Measurements from ENCODE around the gene CEP350. TPM values are rescaled to one million over a fixed set of nuclear protein-coding genes. Genes with fewer than 3 reads are reported as not detected.

The CEP350 gene
- total RNA-seq, 1 donor from 2014 or later, result 43.6 TPM

- peaks cover 21% of the 10 kb centered on the region for H3K36me3 Mint-ChIP-seq (ENCODE audit: low read depth)
- no peak overlapping the region for H3K4me3 Mint-ChIP-seq
- no peaks in the 10 kb centered on the region for H3K4me1 Mint-ChIP-seq
- intact Hi-C loops (cut with micrococcal nuclease), result no loop called here
- H3K27me3 Mint-ChIP-seq, result no peaks in the 10 kb centered on the region
- no peak overlapping the region for H3K27ac Mint-ChIP-seq
- DNase-seq, result no peak
- H3K9me3 Mint-ChIP-seq, result no peaks in the 10 kb centered on the region
Observed at GRCh38 chr1:180083164-180083563, 128.6 kb downstream of the CEP350 start.

GRCh38 chr1:180084867-180085266, 130.3 kb downstream of the CEP350 start:
- H3K4me1 Mint-ChIP-seq, result no peaks in the 10 kb centered on the region
- H3K36me3 Mint-ChIP-seq (ENCODE audit: low read depth), result peaks cover 27% of the 10 kb centered on the region
- H3K9me3 Mint-ChIP-seq, result no peaks in the 10 kb centered on the region
- intact Hi-C loops (cut with micrococcal nuclease), result no loop called here
- H3K4me3 Mint-ChIP-seq, result no peak overlapping the region
- H3K27me3 Mint-ChIP-seq, result no peaks in the 10 kb centered on the region
- DNase-seq, result no peak
- no peak overlapping the region for H3K27ac Mint-ChIP-seq

DNA sequence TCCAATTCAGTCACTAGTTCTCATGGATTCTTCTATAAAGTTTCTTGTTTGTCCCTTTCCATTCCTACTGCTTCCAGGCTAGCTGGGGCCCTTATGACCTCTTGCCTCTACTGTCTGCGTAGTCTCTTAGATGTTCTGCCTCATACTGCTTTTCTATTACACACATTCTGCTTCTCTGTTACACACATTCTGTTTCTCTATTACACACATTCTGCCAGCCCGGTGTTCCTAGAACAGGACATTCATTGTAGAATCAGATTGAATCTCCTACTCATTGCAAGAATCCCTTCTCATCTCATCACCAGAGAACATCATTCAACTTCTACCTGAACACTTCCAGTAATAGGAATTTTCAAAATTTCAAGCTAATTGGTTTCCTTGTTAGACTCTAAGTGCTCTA, 130.7 kb downstream of the CEP350 start:
- Mint-ChIP-seq H3K27ac (no peak overlapping the region), H3K4me3 (no peak overlapping the region), H3K36me3 (ENCODE audit: low read depth) (peaks cover 29% of the 10 kb centered on the region), H3K9me3 (no peaks in the 10 kb centered on the region), H3K4me1 (no peaks in the 10 kb centered on the region), H3K27me3 (no peaks in the 10 kb centered on the region)
- intact Hi-C loops (cut with micrococcal nuclease), result no loop called here
- no peak for DNase-seq

DNA sequence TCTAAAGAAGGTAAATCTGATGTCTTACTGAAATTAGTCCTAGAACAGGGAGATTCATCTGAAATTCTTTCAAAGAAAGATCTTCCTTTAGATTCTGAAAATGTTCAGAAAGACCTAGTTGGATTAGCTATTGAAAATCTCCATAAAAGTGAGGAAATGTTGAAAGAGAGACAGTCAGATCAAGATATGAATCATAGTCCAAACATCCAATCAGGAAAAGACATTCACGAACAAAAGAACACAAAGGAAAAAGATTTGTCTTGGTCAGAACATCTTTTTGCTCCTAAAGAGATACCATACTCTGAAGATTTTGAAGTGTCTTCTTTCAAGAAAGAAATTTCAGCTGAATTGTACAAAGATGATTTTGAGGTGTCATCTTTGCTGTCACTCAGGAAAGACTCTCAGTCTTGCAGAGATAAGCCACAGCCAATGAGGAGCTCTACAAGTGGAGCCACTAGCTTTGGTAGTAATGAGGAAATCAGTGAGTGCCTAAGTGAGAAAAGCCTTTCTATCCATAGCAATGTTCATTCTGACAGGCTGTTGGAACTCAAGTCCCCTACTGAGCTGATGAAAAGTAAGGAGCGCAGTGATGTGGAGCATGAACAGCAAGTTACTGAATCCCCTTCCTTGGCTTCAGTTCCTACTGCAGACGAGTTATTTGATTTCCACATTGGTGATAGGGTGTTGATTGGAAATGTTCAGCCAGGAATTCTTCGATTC, 138.5 kb downstream of the CEP350 start:
- Mint-ChIP-seq H3K27ac (no peak overlapping the region), H3K4me3 (no peak overlapping the region), H3K9me3 (no peaks in the 10 kb centered on the region), H3K36me3 (ENCODE audit: low read depth) (peaks cover 56% of the 10 kb centered on the region), H3K27me3 (no peaks in the 10 kb centered on the region), H3K4me1 (peaks cover 2% of the 10 kb centered on the region)
- DNase-seq, result no peak
- intact Hi-C loops (cut with micrococcal nuclease), result no loop called here

DNA sequence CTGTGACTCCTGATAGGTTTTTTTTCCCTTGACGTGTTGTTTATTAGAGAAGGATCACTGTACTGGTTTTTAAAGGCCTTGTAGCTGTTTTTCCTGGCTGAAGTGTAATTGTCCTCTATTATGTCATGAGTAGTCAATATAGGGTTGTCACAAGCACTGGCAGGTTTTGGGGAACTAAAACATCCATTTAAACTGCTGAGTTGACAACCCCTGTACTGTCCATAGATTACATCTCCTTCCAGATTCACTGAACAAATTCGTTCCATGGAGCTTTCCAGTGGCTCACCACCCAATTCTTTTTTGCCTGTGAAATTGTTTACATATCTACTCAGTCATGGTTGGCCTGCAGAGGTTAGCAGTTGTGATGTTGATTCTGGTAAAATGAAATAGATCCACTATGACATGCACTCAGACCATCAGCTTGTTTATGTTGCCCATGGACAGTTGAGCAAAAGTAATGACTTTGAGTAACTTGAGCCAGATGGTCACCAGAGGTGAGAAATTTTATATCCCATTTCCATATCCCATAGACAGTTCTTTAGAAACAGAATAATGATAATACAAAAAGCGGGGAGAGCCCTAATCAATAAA, 140.2 kb downstream of the CEP350 start:
- H3K27ac Mint-ChIP-seq, result no peak overlapping the region
- H3K36me3 Mint-ChIP-seq (ENCODE audit: low read depth), result peaks cover 52% of the 10 kb centered on the region
- intact Hi-C loops (cut with micrococcal nuclease), result no loop called here
- no peak for DNase-seq
- peaks cover 2% of the 10 kb centered on the region for H3K4me1 Mint-ChIP-seq
- no peaks in the 10 kb centered on the region for H3K27me3 Mint-ChIP-seq
- no peak overlapping the region for H3K4me3 Mint-ChIP-seq
- H3K9me3 Mint-ChIP-seq, result no peaks in the 10 kb centered on the region

DNA sequence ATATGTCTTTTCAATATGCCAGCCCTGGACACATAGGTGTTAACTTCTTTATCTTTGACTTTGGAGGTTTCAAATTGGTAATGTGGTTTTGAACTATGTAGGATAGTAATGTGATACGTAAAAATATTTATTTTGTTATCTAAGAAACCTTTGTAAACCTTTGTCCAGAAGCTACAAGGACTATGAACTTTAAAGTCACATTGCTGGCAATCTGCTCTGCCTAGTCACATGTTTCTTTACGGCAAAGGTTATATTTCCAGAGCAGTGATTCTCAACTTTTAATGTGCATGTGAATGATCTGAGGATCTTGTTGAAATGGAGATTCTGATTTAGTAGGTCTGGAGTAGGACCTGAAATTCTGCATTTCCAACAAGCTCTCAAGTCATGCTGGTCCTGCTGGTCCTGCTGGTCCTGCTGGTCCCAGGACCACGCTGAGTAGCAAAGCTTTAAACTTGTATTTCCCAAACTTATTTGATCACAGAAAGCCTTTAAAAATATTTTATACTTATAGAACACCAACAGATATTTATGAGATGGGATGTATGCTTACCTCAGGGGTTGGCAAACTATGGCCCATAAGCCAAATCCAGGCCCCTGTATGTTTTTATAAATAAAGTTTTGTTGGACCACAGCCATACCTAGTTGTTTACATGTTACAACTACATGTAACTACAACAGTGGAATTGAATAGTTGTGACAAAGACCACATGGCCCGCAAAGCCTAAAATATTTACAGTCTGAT, 142.1 kb downstream of the CEP350 start:
- intact Hi-C loops (cut with micrococcal nuclease), result no loop called here
- Mint-ChIP-seq H3K36me3 (ENCODE audit: low read depth) (peaks cover 55% of the 10 kb centered on the region), H3K27me3 (no peaks in the 10 kb centered on the region), H3K4me3 (no peak overlapping the region), H3K9me3 (no peaks in the 10 kb centered on the region), H3K4me1 (peaks cover 13% of the 10 kb centered on the region), H3K27ac (no peak overlapping the region)
- DNase-seq, result no peak

DNA sequence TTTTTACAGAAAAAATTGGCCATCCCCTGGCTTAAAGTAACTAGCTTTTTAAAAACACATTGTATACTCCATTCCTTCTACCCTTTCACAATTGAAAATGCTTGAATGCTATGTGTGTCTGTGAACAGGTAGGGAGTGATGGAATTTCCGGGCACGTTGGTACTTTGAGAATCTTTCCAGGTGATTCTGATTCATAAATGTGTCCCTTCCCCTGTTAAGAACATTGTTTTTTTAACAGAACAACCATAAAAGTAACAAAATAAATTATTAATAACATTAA, 142.7 kb downstream of the CEP350 start:
- H3K4me3 Mint-ChIP-seq, result no peak overlapping the region
- DNase-seq, result no peak
- H3K9me3 Mint-ChIP-seq, result no peaks in the 10 kb centered on the region
- intact Hi-C loops (cut with micrococcal nuclease), result no loop called here
- no peak overlapping the region for H3K27ac Mint-ChIP-seq
- peaks cover 55% of the 10 kb centered on the region for H3K36me3 Mint-ChIP-seq (ENCODE audit: low read depth)
- no peaks in the 10 kb centered on the region for H3K27me3 Mint-ChIP-seq
- peaks cover 13% of the 10 kb centered on the region for H3K4me1 Mint-ChIP-seq

GRCh38 chr1:180101411-180101810, 146.8 kb downstream of the CEP350 start:
- H3K27me3 Mint-ChIP-seq, result no peaks in the 10 kb centered on the region
- H3K36me3 Mint-ChIP-seq (ENCODE audit: low read depth), result peaks cover 38% of the 10 kb centered on the region
- DNase-seq, result no peak
- no peak overlapping the region for H3K27ac Mint-ChIP-seq
- H3K4me1 Mint-ChIP-seq, result peaks cover 11% of the 10 kb centered on the region
- H3K4me3 Mint-ChIP-seq, result no peak overlapping the region
- H3K9me3 Mint-ChIP-seq, result no peaks in the 10 kb centered on the region
- intact Hi-C loops (cut with micrococcal nuclease), result no loop called here

GRCh38 chr1:180103819-180104218, 149.2 kb downstream of the CEP350 start:
- intact Hi-C loops (cut with micrococcal nuclease), result no loop called here
- Mint-ChIP-seq H3K9me3 (no peaks in the 10 kb centered on the region), H3K36me3 (ENCODE audit: low read depth) (peaks cover 43% of the 10 kb centered on the region), H3K4me3 (no peak overlapping the region), H3K27ac (no peak overlapping the region), H3K4me1 (peaks cover 11% of the 10 kb centered on the region), H3K27me3 (no peaks in the 10 kb centered on the region)
- DNase-seq, result no peak

- no peaks in the 10 kb centered on the region for H3K4me1 Mint-ChIP-seq
- H3K27me3 Mint-ChIP-seq, result no peaks in the 10 kb centered on the region
- H3K36me3 Mint-ChIP-seq (ENCODE audit: low read depth), result peaks cover 40% of the 10 kb centered on the region
- DNase-seq, result no peak
- H3K9me3 Mint-ChIP-seq, result no peaks in the 10 kb centered on the region
- intact Hi-C loops (cut with micrococcal nuclease), result no loop called here
- no peak overlapping the region for H3K4me3 Mint-ChIP-seq
- H3K27ac Mint-ChIP-seq, result no peak overlapping the region
Observed at GRCh38 chr1:180112091-180112490, 157.5 kb downstream of the CEP350 start.

GRCh38 chr1:180112984-180113647, 158.5 kb downstream of the CEP350 start:
- H3K4me3 Mint-ChIP-seq, result no peak overlapping the region
- intact Hi-C loops (cut with micrococcal nuclease), result no loop called here
- H3K9me3 Mint-ChIP-seq, result no peaks in the 10 kb centered on the region
- peaks cover 40% of the 10 kb centered on the region for H3K36me3 Mint-ChIP-seq (ENCODE audit: low read depth)
- no peak overlapping the region for H3K27ac Mint-ChIP-seq
- H3K27me3 Mint-ChIP-seq, result no peaks in the 10 kb centered on the region
- no peak for DNase-seq
- no peaks in the 10 kb centered on the region for H3K4me1 Mint-ChIP-seq

DNA sequence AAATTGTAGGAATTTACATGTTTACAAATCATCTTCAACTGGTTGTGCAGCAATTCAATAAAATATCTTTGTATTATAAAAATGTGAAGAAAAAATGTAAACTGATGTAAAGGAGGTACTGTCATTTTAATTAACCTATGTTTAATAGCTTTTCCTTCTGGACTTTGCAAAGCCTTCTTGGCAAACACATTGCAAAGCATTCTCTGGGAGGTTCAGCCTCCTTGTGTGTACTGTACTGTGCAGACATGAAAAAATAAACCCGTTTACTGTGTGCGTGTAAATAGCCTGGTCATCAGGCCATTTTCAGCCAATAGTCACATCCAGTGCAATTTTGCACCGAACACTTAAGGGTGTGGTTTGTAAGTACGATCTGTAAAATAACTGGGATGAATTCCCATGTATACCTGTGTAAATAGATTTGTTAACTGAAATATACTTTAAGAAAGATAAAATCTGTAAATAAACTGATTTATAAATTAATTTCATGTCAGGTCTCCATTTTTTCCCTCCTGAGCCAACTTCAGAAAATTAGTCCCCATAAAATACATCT, 159.9 kb downstream of the CEP350 start:
- DNase-seq, result no peak
- intact Hi-C loops (cut with micrococcal nuclease), result no loop called here

DNA sequence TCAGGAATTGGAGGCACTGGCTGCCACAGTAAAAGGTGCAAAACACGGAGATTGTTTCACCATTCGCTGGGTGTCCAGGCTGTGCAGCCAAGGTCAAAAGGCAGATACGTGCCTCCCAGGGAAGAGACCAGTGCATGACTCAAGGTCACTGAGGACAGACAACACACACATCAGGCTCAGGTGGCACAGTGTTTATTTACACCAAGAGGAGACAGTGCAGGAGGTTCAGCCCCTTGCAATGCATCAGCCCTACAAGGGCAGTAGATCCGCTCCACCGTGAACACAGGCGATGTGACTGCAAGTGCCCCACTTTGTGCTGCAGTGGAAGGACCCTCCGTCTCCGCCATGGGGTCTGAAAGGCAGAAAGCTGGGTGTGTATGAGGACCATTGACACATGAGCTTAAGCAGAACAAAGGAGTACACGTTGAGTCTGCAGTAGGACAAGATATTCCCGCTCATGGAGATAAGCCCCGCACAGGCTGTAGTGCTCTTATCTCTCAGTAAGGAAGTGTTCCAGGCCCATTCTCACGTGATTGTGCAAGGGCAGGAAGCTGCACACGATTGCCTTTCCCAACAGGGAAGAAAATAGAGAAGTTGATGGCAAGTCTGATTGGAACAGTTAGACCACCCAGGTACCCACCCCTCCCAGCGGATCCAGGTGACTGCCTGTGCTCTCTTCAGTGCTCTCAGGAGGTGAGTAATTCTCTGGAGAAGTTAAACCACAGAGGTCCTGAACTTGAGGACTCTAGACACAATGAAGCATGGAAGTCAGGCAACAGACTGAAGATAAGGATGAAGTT, 162.6 kb downstream of the CEP350 start:
- Mint-ChIP-seq H3K4me3 (no peak overlapping the region), H3K4me1 (no peaks in the 10 kb centered on the region), H3K27me3 (peaks cover 2% of the 10 kb centered on the region), H3K27ac (no peak overlapping the region), H3K36me3 (ENCODE audit: low read depth) (peaks cover 16% of the 10 kb centered on the region), H3K9me3 (no peaks in the 10 kb centered on the region)
- no peak for DNase-seq
- intact Hi-C loops (cut with micrococcal nuclease), result no loop called here

More for the DNA sequence above, 159.9 kb downstream of the CEP350 start:
- no peaks in the 10 kb centered on the region for H3K9me3 Mint-ChIP-seq
- peaks cover 33% of the 10 kb centered on the region for H3K36me3 Mint-ChIP-seq (ENCODE audit: low read depth)
- no peak overlapping the region for H3K4me3 Mint-ChIP-seq
- no peaks in the 10 kb centered on the region for H3K27me3 Mint-ChIP-seq
- H3K27ac Mint-ChIP-seq, result no peak overlapping the region
- no peaks in the 10 kb centered on the region for H3K4me1 Mint-ChIP-seq

Measured in activated CD4-positive, alpha-beta T cell treated with anti-CD3 and anti-CD28 coated beads, Interleukin-2, amount 10 ng/mL, durations not matched to agents 24 days and 14 days (primary cell).